ENCODE data around the gene RAPGEF3.
A peak's percentile ranks its signal among the peaks of the same experiment; 100 is the strongest.

Gene RAPGEF3

GRCh38 chr12:47771304-47771703, 12.6 kb upstream of the RAPGEF3 start:
- H3K4me3 ChIP-seq: no peak overlapping the region
- no peak for DNase-seq (ENCODE audit: low spot score)
- H3K27ac ChIP-seq: no peak overlapping the region
- TF ChIP-seq, protein P1, sequence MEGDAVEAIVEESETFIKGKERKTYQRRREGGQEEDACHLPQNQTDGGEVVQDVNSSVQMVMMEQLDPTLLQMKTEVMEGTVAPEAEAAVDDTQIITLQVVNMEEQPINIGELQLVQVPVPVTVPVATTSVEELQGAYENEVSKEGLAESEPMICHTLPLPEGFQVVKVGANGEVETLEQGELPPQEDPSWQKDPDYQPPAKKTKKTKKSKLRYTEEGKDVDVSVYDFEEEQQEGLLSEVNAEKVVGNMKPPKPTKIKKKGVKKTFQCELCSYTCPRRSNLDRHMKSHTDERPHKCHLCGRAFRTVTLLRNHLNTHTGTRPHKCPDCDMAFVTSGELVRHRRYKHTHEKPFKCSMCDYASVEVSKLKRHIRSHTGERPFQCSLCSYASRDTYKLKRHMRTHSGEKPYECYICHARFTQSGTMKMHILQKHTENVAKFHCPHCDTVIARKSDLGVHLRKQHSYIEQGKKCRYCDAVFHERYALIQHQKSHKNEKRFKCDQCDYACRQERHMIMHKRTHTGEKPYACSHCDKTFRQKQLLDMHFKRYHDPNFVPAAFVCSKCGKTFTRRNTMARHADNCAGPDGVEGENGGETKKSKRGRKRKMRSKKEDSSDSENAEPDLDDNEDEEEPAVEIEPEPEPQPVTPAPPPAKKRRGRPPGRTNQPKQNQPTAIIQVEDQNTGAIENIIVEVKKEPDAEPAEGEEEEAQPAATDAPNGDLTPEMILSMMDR (IDR thresholded peaks at IDR 0.05): no peak

DNA sequence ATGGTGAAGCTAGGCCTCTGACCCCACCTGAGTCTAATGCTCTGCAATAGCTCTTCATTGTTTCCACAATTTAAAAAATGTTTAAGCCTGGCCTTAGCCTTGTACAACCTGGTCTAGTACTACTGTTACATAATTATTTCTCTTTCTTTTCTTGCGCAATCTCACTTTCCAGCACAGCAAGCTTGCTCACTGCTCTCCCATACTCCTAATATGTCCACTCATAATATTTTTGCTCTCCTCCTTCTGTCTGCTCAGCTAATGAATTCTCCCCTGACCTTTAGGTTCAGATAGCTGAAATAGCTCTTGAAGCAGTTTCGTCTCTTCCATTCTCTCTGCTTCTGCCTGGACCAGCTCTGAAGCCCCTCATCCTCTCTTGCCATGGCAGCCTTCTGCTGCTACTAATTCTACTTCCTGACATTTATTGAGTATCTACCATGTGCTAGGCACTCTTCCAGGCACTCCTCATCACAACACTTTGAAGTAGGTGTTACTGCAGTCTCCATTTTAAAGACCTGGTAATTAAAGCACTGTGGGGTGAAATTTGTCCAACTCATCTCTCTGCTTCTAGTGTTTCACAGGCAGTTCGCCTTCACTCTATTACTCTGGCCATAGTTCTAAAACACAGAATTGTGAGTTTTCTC, 11.5 kb upstream of the RAPGEF3 start:
- DNase-seq (ENCODE audit: low spot score): no peak
- Histone ChIP-seq H3K27ac (peak overlapping the region in 1 of 2 donors; percentile 11), H3K4me3 (no peak overlapping the region)
- TF ChIP-seq, protein P1 (IDR thresholded peaks at IDR 0.05): no peak

- no peak for DNase-seq (ENCODE audit: low spot score)
- no peak overlapping the region for H3K4me3 ChIP-seq
- peak overlapping the region in 1 of 2 donors; percentile 11 for H3K27ac ChIP-seq
- TF ChIP-seq, protein P1 (IDR thresholded peaks at IDR 0.05): no peak
Observed at GRCh38 chr12:47769234-47770085, 10.8 kb upstream of the RAPGEF3 start.

DNA sequence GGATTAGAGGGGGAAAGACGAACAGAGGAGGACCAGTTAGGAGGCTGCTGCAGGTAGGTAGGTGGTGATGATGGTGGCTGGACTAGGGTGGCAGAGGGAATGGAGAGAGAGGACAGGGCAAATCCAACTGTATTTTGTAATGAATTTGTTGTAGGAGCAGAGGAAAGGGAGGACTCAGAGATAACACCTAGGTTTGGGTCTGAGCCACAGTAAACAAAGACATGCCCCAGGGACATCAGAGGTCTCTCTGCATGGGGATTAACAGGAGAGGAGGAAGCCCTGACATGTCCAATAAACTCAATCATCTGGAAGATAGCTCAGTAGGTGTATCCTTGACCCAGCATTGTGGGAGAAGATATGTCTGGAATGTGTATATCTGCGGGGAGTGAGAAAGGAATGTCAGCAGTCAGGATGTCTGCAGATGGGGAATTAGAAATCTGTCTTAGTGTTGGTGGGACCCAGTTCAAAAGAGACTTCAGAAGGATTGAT, 9.7 kb upstream of the RAPGEF3 start:
- TF ChIP-seq, protein P1 (IDR thresholded peaks at IDR 0.05): no peak
- no peak for DNase-seq (ENCODE audit: low spot score)
- no peak overlapping the region for H3K4me3 ChIP-seq
- H3K27ac ChIP-seq: no peak overlapping the region

DNA sequence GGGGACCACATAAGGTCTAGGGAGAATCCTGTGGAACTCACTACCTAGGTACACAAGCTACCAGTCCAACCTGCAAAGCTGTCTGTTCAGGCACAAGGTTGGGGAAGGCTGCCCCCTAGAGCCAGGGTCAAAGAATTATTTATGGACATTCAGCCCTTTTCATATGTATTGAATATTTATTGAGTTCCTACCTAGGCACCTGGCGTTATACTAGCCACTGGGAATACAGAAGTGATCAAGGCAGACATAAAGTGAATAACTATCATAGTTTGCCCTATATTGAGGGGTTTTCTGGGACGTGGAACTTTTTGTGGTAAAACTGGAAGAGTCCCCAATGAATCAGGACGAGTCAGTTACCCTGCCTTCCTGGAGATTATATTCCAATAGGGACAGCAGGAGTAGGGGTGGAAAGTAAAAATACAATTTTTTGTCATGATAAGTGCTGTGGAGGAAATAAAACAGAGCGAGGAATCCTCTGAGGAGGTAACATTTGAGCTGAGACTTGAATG, 8.6 kb upstream of the RAPGEF3 start:
- DNase-seq (ENCODE audit: low spot score): no peak
- TF ChIP-seq, protein P1 (IDR thresholded peaks at IDR 0.05): peak; percentile 37
- Histone ChIP-seq H3K27ac (no peak overlapping the region), H3K4me3 (no peak overlapping the region)

- H3K27ac ChIP-seq: no peak overlapping the region
- TF ChIP-seq, protein P1 (IDR thresholded peaks at IDR 0.05): no peak
Observed at GRCh38 chr12:47766502-47767215, 8.0 kb upstream of the RAPGEF3 start.

More at GRCh38 chr12:47766502-47767215, 8.0 kb upstream of the RAPGEF3 start:
- no peak for DNase-seq (ENCODE audit: low spot score)
- no peak overlapping the region for H3K4me3 ChIP-seq

Data from coronary artery (tissue), 2 donors.